K562 (cell line): ENCODE results near the gene ZYG11A. TPM values are rescaled to one million over a fixed set of nuclear protein-coding genes. Genes with fewer than 3 reads are reported as not detected.
"Not testable (repeated sequence)": the region's sequence is repeated elsewhere in the genome, so short reads cannot be mapped to it uniquely, and the experiment has no call there.

Source experiments
- BCOR ChIP-seq: fragments of 450-650 bp; IDR thresholded peaks from 2 replicates; pipeline ENCODE4 v1.6.1; 2016
- DPF2 ChIP-seq: fragments of 450-650 bp; IDR thresholded peaks from 2 replicates; pipeline ENCODE4 v1.6.1; 2016
- ELF4 ChIP-seq: fragments of 450-650 bp; formaldehyde crosslinking; IDR thresholded peaks from 2 replicates; pipeline ENCODE4 v1.4.0; 2022; ENCODE audit warnings: missing genetic modification characterization
- FOXK2 ChIP-seq, 2 experiments: fragments of 450-650 bp; IDR thresholded peaks in 1 of 2; conservative IDR thresholded peaks in 1 of 2; 2 replicates each; pipeline ENCODE4 v1.6.1; 2016; ENCODE audit warnings: low read depth in 2 of 2, mild to moderate bottlenecking in 1 of 2
- HDGF ChIP-seq: fragments of 450-650 bp; IDR thresholded peaks from 2 replicates; pipeline ENCODE4 v1.6.1; 2016
- HLTF ChIP-seq: fragments of 450-650 bp; IDR thresholded peaks from 2 replicates; pipeline ENCODE4 v1.6.1; 2016
- KDM1A ChIP-seq, 2 experiments: fragments of 450-650 bp; IDR thresholded peaks; 2 replicates each; pipeline ENCODE4 v1.6.1; 2016; ENCODE audit warnings: mild to moderate bottlenecking in 2 of 2
- L3MBTL2 ChIP-seq: fragments of 450-650 bp; IDR thresholded peaks from 2 replicates; pipeline ENCODE4 v1.6.1; 2016; ENCODE audit warnings: mild to moderate bottlenecking, moderate library complexity
- MEIS2 ChIP-seq: fragments of 450-650 bp; IDR thresholded peaks from 2 replicates; pipeline ENCODE4 v1.6.1; 2014; ENCODE audit warnings: mild to moderate bottlenecking; ENCODE audit not compliant: partially characterized antibody
- PKNOX1 ChIP-seq: fragments of 450-650 bp; IDR thresholded peaks from 2 replicates; pipeline ENCODE4 v1.6.1; 2016
- SMARCA4 ChIP-seq: fragments of 450-650 bp; IDR thresholded peaks from 2 replicates; pipeline ENCODE4 v1.6.1; 2016
- SMARCE1 ChIP-seq: fragments of 450-650 bp; IDR thresholded peaks from 2 replicates; pipeline ENCODE4 v1.7.1; 2016; ENCODE audit warnings: mild to moderate bottlenecking
- ZNF24 ChIP-seq: fragments of 450-650 bp; IDR thresholded peaks from 2 replicates; pipeline ENCODE4 v1.6.1; 2016
- ZNF316 ChIP-seq: fragments of 450-650 bp; IDR thresholded peaks from 2 replicates; pipeline ENCODE4 v1.6.1; 2016
- ZNF384 ChIP-seq: IDR thresholded peaks from 2 replicates; pipeline ENCODE4 v1.6.1; 2012; ENCODE audit warnings: low read depth, low read length, improper control_type of control experiment
- polyA plus RNA-seq, 8 experiments: library from polyadenylated mRNA; depleted of rRNA in 4 of 8; stranded (reverse) in 5 of 8; unstranded in 3 of 8; fragments of >200 nt; fragmentation: Nextera tagmentation in 2 of 8; fragmentation: Illumina TruSeq in 1 of 8; extraction: Ambion mirVana in 2 of 8; extraction: Trizol in 1 of 8; gene quantifications; 2 replicates each; pipeline versions ENCODE4 v1.2.1 to v1.2.3, GENCODE V29; 2011 to 2014; ENCODE audit warnings: inconsistent platforms in 1 of 8, missing spikeins in 1 of 8
- total RNA-seq, 7 experiments: library from RNA; depleted of rRNA in 6 of 7; stranded (reverse); fragments of >200 nt in 6 of 7; fragmentation: Illumina TruSeq in 2 of 7; extraction: Trizol in 2 of 7; gene quantifications; 2 replicates each; pipeline versions ENCODE4 v1.2.1 to v1.2.3, GENCODE V29; 2011 to 2021; ENCODE audit warnings: low replicate concordance in 1 of 7
- TF ChIP-seq, protein P1 (sequence below): fragments of 450-650 bp; IDR thresholded peaks from 2 replicates; pipeline ENCODE4 v1.6.1; 2018; ENCODE audit not compliant: partially characterized antibody
- TF ChIP-seq, protein P2 (sequence below), 2 experiments: IDR thresholded peaks in 1 of 2; conservative IDR thresholded peaks in 1 of 2; 2 replicates each; pipeline ENCODE4 v1.6.1; 2016; ENCODE audit warnings: low read depth in 2 of 2, mild to moderate bottlenecking in 1 of 2, missing compliant biosample characterization in 1 of 2, missing genetic modification characterization in 1 of 2, moderate library complexity in 1 of 2

The ZYG11A gene
- total and polyA plus RNA-seq, 9 of the 15 experiments (the other 6 are each of a cell fraction or from before 2014, with no cell fraction given) = 4.5 to 21.9 (median 14.0) TPM

DNA sequence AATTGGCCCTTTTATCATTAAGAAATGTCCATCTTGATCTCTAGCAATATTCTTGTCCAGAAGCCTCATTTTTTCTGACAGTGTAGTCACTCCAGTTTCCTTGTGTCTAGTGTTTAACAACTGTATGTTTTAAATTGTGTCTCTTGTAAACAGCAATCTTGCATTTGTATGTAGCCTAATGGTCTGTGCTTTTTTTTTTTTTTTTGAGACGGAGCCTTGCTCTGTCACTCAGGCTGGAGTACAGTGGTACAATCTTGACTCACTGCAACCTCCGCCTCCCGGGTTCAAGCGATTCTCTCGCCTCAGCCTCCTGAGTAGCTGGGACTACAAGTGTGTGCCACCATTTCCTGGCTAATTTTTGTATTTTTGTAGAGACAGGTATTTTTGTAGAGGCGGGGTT is 2.6 kb downstream of the ZYG11A start (continued):
- TF ChIP-seq, protein P1, sequence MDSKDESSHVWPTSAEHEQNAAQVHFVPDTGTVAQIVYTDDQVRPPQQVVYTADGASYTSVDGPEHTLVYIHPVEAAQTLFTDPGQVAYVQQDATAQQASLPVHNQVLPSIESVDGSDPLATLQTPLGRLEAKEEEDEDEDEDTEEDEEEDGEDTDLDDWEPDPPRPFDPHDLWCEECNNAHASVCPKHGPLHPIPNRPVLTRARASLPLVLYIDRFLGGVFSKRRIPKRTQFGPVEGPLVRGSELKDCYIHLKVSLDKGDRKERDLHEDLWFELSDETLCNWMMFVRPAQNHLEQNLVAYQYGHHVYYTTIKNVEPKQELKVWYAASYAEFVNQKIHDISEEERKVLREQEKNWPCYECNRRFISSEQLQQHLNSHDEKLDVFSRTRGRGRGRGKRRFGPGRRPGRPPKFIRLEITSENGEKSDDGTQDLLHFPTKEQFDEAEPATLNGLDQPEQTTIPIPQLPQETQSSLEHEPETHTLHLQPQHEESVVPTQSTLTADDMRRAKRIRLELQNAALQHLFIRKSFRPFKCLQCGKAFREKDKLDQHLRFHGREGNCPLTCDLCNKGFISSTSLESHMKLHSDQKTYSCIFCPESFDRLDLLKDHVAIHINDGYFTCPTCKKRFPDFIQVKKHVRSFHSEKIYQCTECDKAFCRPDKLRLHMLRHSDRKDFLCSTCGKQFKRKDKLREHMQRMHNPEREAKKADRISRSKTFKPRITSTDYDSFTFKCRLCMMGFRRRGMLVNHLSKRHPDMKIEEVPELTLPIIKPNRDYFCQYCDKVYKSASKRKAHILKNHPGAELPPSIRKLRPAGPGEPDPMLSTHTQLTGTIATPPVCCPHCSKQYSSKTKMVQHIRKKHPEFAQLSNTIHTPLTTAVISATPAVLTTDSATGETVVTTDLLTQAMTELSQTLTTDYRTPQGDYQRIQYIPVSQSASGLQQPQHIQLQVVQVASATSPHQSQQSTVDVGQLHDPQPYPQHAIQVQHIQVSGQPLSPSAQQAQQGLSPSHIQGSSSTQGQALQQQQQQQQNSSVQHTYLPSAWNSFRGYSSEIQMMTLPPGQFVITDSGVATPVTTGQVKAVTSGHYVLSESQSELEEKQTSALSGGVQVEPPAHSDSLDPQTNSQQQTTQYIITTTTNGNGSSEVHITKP = peak; percentile 70
- peak; percentile 85 for TF ChIP-seq ZNF384
- peak; percentile 48; the same call in 1 of the 2 replicates for TF ChIP-seq HDGF
- 0 out of 2 replicates have a peak, but pooled peaks have one; percentile 23 for TF ChIP-seq HLTF
- peak; percentile 62 for TF ChIP-seq BCOR
- TF ChIP-seq KDM1A (IDR thresholded peaks at IDR 0.05) = peak in 1 of 2 experiments; percentile 35; a peak in 1 of 4 replicates
- TF ChIP-seq L3MBTL2 = 0 out of 2 replicates have a peak, but pooled peaks have one; percentile 11
- TF ChIP-seq ZNF316 = peak; percentile 52
- TF ChIP-seq SMARCE1 = peak; percentile 38; the same call in 1 of the 2 replicates
- TF ChIP-seq, protein P2, sequence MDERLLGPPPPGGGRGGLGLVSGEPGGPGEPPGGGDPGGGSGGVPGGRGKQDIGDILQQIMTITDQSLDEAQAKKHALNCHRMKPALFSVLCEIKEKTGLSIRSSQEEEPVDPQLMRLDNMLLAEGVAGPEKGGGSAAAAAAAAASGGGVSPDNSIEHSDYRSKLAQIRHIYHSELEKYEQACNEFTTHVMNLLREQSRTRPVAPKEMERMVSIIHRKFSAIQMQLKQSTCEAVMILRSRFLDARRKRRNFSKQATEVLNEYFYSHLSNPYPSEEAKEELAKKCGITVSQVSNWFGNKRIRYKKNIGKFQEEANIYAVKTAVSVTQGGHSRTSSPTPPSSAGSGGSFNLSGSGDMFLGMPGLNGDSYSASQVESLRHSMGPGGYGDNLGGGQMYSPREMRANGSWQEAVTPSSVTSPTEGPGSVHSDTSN (CRISPR knock-in tag; IDR thresholded peaks at IDR 0.05; ENCODE audit: low read depth) = not testable (repeated sequence)
- TF ChIP-seq, protein P2 (tag; conservative IDR thresholded peaks at IDR 0.05; ENCODE audit: low read depth) = peak; percentile 57
- TF ChIP-seq ZNF24 = 0 out of 2 replicates have a peak, but pooled peaks have one; percentile 20
- TF ChIP-seq FOXK2 (conservative IDR thresholded peaks at IDR 0.05 in 1 of 2, IDR thresholded peaks at IDR 0.05 in 1 of 2; ENCODE audit: low read depth in 2 of 2) = peak in 1 of 2 experiments; percentile 51; a peak in 2 of 4 replicates
- TF ChIP-seq SMARCA4 = peak; percentile 51; the same call in 1 of the 2 replicates
- TF ChIP-seq ELF4 (CRISPR knock-in tag) = 0 out of 2 replicates have a peak, but pooled peaks have one; percentile 17
- TF ChIP-seq DPF2 = 0 out of 2 replicates have a peak, but pooled peaks have one; percentile 40
- TF ChIP-seq PKNOX1 = peak; percentile 94
- TF ChIP-seq MEIS2 = peak; percentile 20
